K562 (cell line): Measurements from ENCODE around the gene TXN2. TPM values are rescaled to one million over a fixed set of nuclear protein-coding genes. Genes with fewer than 3 reads are reported as not detected.
A peak's percentile ranks its signal among the peaks of the same experiment; 100 is the strongest.

ENCODE experiments used
- ASH1L ChIP-seq: fragments of 450-650 bp; IDR thresholded peaks from 2 replicates; pipeline ENCODE4 v1.6.1; 2018; ENCODE audit warnings: borderline replicate concordance, mild to moderate bottlenecking, low read depth; ENCODE audit not compliant: partially characterized antibody
- CBFA2T3 ChIP-seq: fragments of 450-650 bp; IDR thresholded peaks from 2 replicates; pipeline ENCODE4 v1.6.1; 2017
- CCNT2 ChIP-seq: IDR thresholded peaks from 2 replicates; pipeline ENCODE4 v1.6.1; 2011; ENCODE audit warnings: borderline replicate concordance, low read depth, mild to moderate bottlenecking, moderate library complexity, mixed read lengths, low read length; ENCODE audit not compliant: insufficient read length; ENCODE audit errors: extremely low read depth
- EP300 ChIP-seq: IDR thresholded peaks from 2 replicates; pipeline ENCODE4 v1.6.1; 2012; ENCODE audit warnings: low read length, improper control_type of control experiment
- GTF2E2 ChIP-seq: fragments of 200-800 bp; sonication (Bioruptor generic); IDR thresholded peaks from 2 replicates; pipeline ENCODE4 v1.6.1; 2016; ENCODE audit warnings: missing genetic modification characterization, missing compliant biosample characterization
- KLF13 ChIP-seq: fragments of 450-650 bp; IDR thresholded peaks from 2 replicates; pipeline ENCODE4 v1.6.1; 2016; ENCODE audit warnings: missing genetic modification characterization, low read depth, mild to moderate bottlenecking, missing compliant biosample characterization, moderate library complexity, borderline replicate concordance
- NCOR1 ChIP-seq: fragments of 450-650 bp; IDR thresholded peaks from 2 replicates; pipeline ENCODE4 v1.6.1; 2016; ENCODE audit warnings: mild to moderate bottlenecking, moderate library complexity
- NFXL1 ChIP-seq: fragments of 450-650 bp; formaldehyde crosslinking; IDR thresholded peaks from 2 replicates; pipeline ENCODE4 v1.4.0; 2021; ENCODE audit warnings: mild to moderate bottlenecking
- POLR2AphosphoS5 ChIP-seq: IDR thresholded peaks from 2 replicates; pipeline ENCODE4 v1.6.1; 2011; ENCODE audit warnings: mild to moderate bottlenecking, low read depth, low read length, moderate library complexity; ENCODE audit not compliant: control insufficient read depth, insufficient read depth
- TGIF2 ChIP-seq: sonication (generic); formaldehyde crosslinking; IDR thresholded peaks from 2 replicates; pipeline ENCODE4 v1.8.1; 2022; ENCODE audit warnings: mild to moderate bottlenecking, missing genetic modification reagents, moderate library complexity
- ZBED1 ChIP-seq: IDR thresholded peaks from 2 replicates; pipeline ENCODE4 v1.6.1; 2014
- polyA plus RNA-seq, 8 experiments: library from polyadenylated mRNA; depleted of rRNA in 4 of 8; stranded (reverse) in 5 of 8; unstranded in 3 of 8; fragments of >200 nt; fragmentation: Nextera tagmentation in 2 of 8; fragmentation: Illumina TruSeq in 1 of 8; extraction: Ambion mirVana in 2 of 8; extraction: Trizol in 1 of 8; gene quantifications; 2 replicates each; pipeline versions ENCODE4 v1.2.1 to v1.2.3, GENCODE V29; 2011 to 2014; ENCODE audit warnings: inconsistent platforms in 1 of 8, missing spikeins in 1 of 8
- total RNA-seq, 7 experiments: library from RNA; depleted of rRNA in 6 of 7; stranded (reverse); fragments of >200 nt in 6 of 7; fragmentation: Illumina TruSeq in 2 of 7; extraction: Trizol in 2 of 7; gene quantifications; 2 replicates each; pipeline versions ENCODE4 v1.2.1 to v1.2.3, GENCODE V29; 2011 to 2021; ENCODE audit warnings: low replicate concordance in 1 of 7
- TF ChIP-seq, protein P1 (sequence below), 3 experiments: fragments of 200-800 bp in 1 of 3; fragments of 250-450 bp in 1 of 3; fragments of 450-650 bp in 1 of 3; sonication (Bioruptor Pico) in 1 of 3; sonication (Bioruptor generic) in 1 of 3; formaldehyde crosslinking in 1 of 3; IDR thresholded peaks; 2 replicates each; pipeline versions ENCODE4 v1.6.1 to v1.8.0; 2016 to 2022; ENCODE audit warnings: mild to moderate bottlenecking in 2 of 3, missing genetic modification characterization in 2 of 3, missing compliant biosample characterization in 1 of 3, moderate library complexity in 1 of 3
- TF ChIP-seq, protein P2 (sequence below), 2 experiments: fragments of 450-650 bp; conservative IDR thresholded peaks; 2 replicates each; pipeline ENCODE4 v1.6.1; 2017; ENCODE audit warnings: mild to moderate bottlenecking in 2 of 2, moderate library complexity in 2 of 2
- TF ChIP-seq, protein P3 (sequence below): fragments of 450-650 bp; IDR thresholded peaks from 2 replicates; pipeline ENCODE4 v1.6.1; 2017; ENCODE audit warnings: antibody characterized with exemption, mild to moderate bottlenecking
- TF ChIP-seq, protein P4 (sequence below): IDR thresholded peaks from 3 replicates; pipeline ENCODE4 v1.6.1; 2011; ENCODE audit warnings: borderline replicate concordance, mild to moderate bottlenecking, moderate library complexity; ENCODE audit not compliant: insufficient read length; ENCODE audit errors: extremely low read depth

Gene TXN2
- total and polyA plus RNA-seq, 9 of the 15 experiments (the other 6 are each of a cell fraction or from before 2014, with no cell fraction given): 48.5 to 399 (median 118) TPM

DNA sequence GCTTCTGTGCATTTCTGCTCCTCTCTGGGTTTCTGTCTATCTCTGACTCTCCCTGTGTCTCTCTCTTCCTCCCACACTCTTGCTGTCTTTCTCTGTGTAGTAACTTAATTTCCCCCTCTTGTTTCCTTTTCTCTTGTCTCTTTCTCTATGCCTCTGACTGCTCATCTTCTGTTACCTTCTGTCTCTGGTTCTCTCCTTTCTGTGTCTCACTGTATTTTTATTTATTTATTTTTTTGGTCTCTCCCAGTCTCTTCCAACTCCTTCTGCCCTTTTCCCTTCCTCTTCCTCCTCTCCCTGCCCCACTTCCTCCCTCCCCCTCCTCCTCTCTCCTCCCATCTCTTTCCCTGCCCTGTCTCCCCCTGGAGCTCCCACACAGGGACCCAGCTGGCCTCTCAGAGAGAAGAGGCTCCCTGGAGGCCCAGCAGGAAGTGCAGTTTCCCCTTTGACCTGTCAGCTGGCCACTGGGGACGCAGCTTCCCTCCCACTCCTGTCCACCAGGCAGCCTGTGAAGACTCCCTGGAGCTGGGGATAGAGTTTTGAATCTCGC is 55.4 kb downstream of the TXN2 start (continued):
- TF ChIP-seq NCOR1: no peak
- TF ChIP-seq ASH1L: peak; percentile 32
- no peak for TF ChIP-seq KLF13 (tag)
- TF ChIP-seq, protein P1, sequence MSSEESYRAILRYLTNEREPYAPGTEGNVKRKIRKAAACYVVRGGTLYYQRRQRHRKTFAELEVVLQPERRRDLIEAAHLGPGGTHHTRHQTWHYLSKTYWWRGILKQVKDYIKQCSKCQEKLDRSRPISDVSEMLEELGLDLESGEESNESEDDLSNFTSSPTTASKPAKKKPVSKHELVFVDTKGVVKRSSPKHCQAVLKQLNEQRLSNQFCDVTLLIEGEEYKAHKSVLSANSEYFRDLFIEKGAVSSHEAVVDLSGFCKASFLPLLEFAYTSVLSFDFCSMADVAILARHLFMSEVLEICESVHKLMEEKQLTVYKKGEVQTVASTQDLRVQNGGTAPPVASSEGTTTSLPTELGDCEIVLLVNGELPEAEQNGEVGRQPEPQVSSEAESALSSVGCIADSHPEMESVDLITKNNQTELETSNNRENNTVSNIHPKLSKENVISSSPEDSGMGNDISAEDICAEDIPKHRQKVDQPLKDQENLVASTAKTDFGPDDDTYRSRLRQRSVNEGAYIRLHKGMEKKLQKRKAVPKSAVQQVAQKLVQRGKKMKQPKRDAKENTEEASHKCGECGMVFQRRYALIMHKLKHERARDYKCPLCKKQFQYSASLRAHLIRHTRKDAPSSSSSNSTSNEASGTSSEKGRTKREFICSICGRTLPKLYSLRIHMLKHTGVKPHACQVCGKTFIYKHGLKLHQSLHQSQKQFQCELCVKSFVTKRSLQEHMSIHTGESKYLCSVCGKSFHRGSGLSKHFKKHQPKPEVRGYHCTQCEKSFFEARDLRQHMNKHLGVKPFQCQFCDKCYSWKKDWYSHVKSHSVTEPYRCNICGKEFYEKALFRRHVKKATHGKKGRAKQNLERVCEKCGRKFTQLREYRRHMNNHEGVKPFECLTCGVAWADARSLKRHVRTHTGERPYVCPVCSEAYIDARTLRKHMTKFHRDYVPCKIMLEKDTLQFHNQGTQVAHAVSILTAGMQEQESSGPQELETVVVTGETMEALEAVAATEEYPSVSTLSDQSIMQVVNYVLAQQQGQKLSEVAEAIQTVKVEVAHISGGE (CRISPR knock-in tag; IDR thresholded peaks at IDR 0.05): no peak
- TF ChIP-seq TGIF2 (CRISPR knock-in tag): no peak
- TF ChIP-seq GTF2E2 (tag): no peak
- TF ChIP-seq, protein P2, sequence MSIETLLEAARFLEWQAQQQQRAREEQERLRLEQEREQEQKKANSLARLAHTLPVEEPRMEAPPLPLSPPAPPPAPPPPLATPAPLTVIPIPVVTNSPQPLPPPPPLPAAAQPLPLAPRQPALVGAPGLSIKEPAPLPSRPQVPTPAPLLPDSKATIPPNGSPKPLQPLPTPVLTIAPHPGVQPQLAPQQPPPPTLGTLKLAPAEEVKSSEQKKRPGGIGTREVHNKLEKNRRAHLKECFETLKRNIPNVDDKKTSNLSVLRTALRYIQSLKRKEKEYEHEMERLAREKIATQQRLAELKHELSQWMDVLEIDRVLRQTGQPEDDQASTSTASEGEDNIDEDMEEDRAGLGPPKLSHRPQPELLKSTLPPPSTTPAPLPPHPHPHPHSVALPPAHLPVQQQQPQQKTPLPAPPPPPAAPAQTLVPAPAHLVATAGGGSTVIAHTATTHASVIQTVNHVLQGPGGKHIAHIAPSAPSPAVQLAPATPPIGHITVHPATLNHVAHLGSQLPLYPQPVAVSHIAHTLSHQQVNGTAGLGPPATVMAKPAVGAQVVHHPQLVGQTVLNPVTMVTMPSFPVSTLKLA (conservative IDR thresholded peaks at IDR 0.05): no peak
- no peak for TF ChIP-seq CCNT2
- peak; percentile 40; the same call in 1 of the 2 replicates for TF ChIP-seq CBFA2T3
- TF ChIP-seq ZBED1: no peak
- TF ChIP-seq EP300: no peak
- TF ChIP-seq NFXL1: no peak
- no peak for TF ChIP-seq POLR2AphosphoS5
- TF ChIP-seq, protein P3, sequence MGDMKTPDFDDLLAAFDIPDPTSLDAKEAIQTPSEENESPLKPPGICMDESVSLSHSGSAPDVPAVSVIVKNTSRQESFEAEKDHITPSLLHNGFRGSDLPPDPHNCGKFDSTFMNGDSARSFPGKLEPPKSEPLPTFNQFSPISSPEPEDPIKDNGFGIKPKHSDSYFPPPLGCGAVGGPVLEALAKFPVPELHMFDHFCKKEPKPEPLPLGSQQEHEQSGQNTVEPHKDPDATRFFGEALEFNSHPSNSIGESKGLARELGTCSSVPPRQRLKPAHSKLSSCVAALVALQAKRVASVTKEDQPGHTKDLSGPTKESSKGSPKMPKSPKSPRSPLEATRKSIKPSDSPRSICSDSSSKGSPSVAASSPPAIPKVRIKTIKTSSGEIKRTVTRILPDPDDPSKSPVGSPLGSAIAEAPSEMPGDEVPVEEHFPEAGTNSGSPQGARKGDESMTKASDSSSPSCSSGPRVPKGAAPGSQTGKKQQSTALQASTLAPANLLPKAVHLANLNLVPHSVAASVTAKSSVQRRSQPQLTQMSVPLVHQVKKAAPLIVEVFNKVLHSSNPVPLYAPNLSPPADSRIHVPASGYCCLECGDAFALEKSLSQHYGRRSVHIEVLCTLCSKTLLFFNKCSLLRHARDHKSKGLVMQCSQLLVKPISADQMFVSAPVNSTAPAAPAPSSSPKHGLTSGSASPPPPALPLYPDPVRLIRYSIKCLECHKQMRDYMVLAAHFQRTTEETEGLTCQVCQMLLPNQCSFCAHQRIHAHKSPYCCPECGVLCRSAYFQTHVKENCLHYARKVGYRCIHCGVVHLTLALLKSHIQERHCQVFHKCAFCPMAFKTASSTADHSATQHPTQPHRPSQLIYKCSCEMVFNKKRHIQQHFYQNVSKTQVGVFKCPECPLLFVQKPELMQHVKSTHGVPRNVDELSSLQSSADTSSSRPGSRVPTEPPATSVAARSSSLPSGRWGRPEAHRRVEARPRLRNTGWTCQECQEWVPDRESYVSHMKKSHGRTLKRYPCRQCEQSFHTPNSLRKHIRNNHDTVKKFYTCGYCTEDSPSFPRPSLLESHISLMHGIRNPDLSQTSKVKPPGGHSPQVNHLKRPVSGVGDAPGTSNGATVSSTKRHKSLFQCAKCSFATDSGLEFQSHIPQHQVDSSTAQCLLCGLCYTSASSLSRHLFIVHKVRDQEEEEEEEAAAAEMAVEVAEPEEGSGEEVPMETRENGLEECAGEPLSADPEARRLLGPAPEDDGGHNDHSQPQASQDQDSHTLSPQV: no peak
- TF ChIP-seq, protein P4, sequence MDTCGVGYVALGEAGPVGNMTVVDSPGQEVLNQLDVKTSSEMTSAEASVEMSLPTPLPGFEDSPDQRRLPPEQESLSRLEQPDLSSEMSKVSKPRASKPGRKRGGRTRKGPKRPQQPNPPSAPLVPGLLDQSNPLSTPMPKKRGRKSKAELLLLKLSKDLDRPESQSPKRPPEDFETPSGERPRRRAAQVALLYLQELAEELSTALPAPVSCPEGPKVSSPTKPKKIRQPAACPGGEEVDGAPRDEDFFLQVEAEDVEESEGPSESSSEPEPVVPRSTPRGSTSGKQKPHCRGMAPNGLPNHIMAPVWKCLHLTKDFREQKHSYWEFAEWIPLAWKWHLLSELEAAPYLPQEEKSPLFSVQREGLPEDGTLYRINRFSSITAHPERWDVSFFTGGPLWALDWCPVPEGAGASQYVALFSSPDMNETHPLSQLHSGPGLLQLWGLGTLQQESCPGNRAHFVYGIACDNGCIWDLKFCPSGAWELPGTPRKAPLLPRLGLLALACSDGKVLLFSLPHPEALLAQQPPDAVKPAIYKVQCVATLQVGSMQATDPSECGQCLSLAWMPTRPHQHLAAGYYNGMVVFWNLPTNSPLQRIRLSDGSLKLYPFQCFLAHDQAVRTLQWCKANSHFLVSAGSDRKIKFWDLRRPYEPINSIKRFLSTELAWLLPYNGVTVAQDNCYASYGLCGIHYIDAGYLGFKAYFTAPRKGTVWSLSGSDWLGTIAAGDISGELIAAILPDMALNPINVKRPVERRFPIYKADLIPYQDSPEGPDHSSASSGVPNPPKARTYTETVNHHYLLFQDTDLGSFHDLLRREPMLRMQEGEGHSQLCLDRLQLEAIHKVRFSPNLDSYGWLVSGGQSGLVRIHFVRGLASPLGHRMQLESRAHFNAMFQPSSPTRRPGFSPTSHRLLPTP: no peak
